SH-SY5Y (cell line): ENCODE data around the gene BTBD9.
A peak's percentile ranks its signal among the peaks of the same experiment; 100 is the strongest.

Experiments
- GATA2 ChIP-seq: IDR thresholded peaks from 2 replicates; pipeline ENCODE4 v1.6.1; 2011; ENCODE audit warnings: mild to moderate bottlenecking, low read depth, low read length
- GATA3 ChIP-seq: IDR thresholded peaks from 2 replicates; pipeline ENCODE4 v1.6.1; 2011; ENCODE audit warnings: low read depth, mild to moderate bottlenecking, low read length, moderate library complexity

The BTBD9 gene

GRCh38 chr6:38482466-38482865 is 157.3 kb downstream of the BTBD9 start:
- TF ChIP-seq GATA3 (peak; percentile 80), GATA2 (peak; percentile 55; the same call in 1 of the 2 replicates)

DNA sequence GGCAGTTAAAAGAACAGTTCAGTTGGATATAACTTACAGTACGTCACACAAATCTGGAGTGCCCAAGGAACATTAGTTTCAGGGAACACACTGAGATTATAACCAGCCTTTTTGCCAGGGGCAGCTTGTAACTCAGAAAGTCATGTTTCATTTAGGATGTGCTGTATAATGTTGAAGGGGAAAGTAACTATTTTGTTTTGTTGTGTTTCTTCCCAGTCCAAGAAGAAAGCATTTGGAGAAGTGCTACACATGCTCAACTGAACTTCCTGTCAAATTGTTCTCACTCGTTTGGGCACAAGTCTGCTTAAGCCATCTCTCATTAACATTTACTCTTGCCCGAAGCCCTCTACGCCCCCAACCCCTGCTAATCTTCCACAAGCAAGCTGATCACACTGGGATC is 157.9 kb downstream of the BTBD9 start:
- TF ChIP-seq GATA3 (no peak), GATA2 (no peak)

- TF ChIP-seq GATA3 (no peak), GATA2 (no peak)
Measured at GRCh38 chr6:38481211-38481836, 158.4 kb downstream of the BTBD9 start.

DNA sequence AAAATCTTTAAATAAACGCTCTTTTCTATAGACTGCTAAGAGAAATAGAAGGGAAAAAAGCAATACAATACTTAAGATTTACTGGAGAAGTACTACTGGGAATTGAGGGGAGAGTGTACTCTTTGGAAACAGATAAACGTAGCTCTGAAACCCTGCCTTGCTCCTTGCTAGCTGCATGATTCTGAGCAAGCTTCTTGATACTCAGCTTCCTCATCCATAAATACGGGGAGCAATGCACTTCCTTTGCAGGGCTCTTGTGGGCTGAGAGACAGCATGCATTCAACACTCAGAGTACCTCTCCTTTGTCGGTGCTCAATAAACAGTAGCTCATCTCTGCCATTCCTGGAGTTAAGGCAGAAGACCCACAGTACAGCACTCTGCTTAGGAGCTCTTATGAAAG is 159.7 kb downstream of the BTBD9 start:
- TF ChIP-seq GATA2: no peak
- no peak for TF ChIP-seq GATA3

DNA sequence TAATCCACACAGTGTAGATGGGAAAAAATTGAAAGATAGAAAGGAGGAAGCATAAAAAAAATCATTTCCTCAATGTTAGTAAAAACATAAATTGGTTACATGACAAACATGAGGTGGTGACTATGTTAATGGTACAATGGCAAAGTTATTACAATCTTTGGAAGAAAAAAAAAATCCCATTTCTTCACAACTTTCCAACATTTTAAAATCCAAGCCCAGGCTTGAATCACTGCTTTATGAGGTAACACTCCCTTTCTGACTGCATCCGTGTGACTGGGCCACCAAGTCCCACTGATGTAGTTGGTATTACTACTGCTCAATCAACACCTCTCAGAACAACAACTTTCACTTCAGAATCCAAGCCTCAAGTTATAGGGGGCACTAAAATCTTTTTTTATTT is 160.4 kb downstream of the BTBD9 start:
- TF ChIP-seq GATA3 (no peak), GATA2 (no peak)

GRCh38 chr6:38477680-38478260 is 162.0 kb downstream of the BTBD9 start:
- no peak for TF ChIP-seq GATA2

- TF ChIP-seq GATA3 (no peak), GATA2 (no peak)
Measured at GRCh38 chr6:38476888-38477287, 162.8 kb downstream of the BTBD9 start.

DNA sequence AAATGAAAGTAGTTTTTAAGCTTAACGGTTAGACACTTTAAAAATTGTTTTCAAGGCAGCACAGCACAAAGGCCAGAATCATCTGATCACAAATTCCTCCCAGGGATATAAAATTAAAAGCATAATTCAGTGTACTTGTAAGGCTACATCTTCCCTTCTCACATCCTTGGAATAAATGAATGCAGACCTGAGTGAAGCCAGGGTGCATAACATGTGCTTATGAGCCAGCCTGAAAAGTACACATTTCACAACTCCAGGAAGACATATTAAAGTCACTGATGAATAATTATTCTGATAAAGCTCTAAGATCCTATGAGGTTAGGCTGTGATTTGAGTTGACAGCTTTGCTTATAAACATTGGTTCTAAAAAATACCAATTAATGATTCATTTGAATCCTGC is 163.6 kb downstream of the BTBD9 start:
- TF ChIP-seq GATA2: no peak
- TF ChIP-seq GATA3: no peak

DNA sequence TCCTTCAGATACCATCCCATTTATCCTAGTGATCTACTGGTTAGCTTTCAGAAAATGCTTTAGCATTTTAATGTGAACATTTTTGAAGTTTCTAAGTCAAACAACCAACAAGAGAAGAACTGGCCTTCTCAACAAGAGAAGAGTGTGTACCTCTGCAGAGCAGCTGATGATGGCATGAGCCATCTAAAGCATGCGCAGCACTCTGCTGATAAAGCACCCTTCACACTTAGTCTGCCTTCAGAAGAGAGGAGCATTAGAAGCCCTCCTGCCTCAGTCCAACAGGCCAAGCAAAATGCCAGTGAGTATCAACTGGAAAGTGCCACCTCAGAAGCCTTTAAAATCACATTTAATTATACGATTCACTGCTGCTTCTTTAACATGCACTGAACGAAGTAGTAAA is 169.2 kb downstream of the BTBD9 start:
- no peak for TF ChIP-seq GATA2
- TF ChIP-seq GATA3: no peak

DNA sequence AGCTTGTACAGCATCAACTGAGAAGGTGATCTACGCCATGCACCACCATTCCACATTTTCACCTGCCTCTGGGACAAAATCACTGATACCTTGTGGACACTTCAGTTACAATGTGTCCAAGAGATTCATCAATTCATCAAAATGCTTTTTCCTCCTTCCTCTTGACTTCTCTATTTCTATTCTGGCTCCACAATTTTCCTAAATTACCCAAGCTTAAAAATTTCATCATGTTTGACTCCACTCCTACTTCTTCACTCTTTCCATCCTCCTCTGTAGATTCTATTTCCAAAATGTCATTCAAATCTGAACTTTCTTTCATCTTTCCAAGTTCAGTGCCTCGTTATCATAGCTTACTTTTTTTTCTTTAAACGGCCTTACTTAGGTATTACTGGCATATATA is 172.2 kb downstream of the BTBD9 start:
- TF ChIP-seq GATA3 (no peak), GATA2 (no peak)

- no peak for TF ChIP-seq GATA2
- TF ChIP-seq GATA3: no peak
Measured at GRCh38 chr6:38460186-38460585, 179.5 kb downstream of the BTBD9 start.

DNA sequence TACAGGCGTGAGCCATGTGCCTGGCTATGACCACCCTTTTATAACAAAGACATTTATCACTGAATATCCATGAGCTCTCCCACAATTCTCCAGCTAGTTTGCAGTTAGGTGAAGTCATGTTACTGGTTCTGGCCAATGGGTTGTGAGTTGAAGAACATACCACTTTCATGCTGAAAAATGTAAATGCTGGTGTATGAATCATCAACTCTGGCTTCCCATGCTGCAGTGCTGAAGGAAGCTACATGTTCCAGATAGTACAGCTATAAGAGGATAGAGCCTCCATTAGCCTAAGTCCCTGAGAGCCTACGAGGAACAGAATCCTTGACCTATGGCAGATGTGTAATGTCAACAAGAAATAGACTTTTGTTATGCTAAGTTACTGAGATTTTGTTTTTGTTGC is 180.4 kb downstream of the BTBD9 start:
- TF ChIP-seq GATA3: no peak
- TF ChIP-seq GATA2: no peak

DNA sequence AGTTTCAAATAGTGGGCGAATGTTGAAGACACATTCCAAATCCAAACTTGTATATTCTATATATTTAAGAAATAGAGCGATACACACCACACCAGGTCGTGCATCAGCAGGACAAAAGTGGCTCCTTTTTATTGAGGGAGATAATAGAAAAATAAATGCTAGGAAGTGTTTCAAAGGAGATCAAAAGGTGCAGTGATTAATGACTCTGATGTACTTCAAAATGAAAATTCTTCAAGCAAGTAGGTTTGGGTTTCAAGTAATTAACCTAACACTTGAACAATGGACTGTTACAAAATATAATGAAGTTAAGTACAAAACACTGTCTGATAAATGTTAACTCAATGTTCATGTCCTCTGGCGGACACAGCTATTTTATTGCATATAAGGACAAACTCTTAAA is 185.9 kb downstream of the BTBD9 start:
- TF ChIP-seq GATA3 (no peak), GATA2 (no peak)

DNA sequence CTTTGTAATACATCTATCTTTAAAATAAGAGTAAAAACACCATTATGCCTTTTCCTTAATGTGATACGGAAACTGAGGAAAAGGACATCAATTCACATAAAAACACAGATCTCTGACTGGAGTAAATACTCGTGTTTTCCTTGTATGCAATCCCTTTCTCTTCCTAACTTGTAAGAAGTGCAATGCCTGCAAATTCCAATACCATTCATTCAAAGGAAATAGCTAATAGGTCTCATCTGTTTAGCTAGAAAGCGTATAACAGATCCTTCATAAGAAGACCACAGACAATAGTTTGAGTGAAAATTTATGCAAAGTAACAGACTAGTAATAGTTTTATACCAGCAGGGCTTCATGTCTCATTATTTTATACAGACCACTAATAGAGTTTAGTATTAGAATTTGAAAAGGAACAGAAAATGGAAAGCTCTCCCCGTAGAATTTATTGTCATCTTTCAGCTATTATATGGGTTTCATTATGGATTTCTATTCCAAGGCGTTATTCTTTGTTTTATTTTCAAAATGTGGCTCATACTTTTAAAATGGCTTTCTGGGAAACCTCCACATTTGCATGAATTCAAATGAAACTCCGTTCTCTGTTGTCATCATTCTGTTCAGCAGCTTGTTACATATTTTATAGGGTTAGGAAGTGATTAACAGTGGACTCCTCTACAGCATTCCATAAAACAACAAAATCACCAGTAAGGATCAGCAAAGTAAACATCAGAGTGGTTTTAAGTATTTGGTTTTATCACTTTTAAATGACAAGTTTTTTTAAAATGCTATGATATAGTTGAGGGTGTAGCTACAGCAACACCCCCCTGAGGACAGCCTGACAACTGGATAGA is 186.7 kb downstream of the BTBD9 start:
- TF ChIP-seq GATA2: no peak
- TF ChIP-seq GATA3: no peak

- TF ChIP-seq GATA2 (no peak), GATA3 (no peak)
Measured at GRCh38 chr6:38450717-38451116, 189.0 kb downstream of the BTBD9 start.
